ENCODE measurements around the gene MAEA. TPM values are rescaled to one million over a fixed set of nuclear protein-coding genes. Genes with fewer than 3 reads are reported as not detected.
A peak's percentile ranks its signal among the peaks of the same experiment; 100 is the strongest.
"Not testable (repeated sequence)": the region's sequence is repeated elsewhere in the genome, so short reads cannot be mapped to it uniquely, and the experiment has no call there.

Gene MAEA
- total RNA-seq, 2 experiments from 2014 or later = 63.9 to 70.0 TPM

DNA sequence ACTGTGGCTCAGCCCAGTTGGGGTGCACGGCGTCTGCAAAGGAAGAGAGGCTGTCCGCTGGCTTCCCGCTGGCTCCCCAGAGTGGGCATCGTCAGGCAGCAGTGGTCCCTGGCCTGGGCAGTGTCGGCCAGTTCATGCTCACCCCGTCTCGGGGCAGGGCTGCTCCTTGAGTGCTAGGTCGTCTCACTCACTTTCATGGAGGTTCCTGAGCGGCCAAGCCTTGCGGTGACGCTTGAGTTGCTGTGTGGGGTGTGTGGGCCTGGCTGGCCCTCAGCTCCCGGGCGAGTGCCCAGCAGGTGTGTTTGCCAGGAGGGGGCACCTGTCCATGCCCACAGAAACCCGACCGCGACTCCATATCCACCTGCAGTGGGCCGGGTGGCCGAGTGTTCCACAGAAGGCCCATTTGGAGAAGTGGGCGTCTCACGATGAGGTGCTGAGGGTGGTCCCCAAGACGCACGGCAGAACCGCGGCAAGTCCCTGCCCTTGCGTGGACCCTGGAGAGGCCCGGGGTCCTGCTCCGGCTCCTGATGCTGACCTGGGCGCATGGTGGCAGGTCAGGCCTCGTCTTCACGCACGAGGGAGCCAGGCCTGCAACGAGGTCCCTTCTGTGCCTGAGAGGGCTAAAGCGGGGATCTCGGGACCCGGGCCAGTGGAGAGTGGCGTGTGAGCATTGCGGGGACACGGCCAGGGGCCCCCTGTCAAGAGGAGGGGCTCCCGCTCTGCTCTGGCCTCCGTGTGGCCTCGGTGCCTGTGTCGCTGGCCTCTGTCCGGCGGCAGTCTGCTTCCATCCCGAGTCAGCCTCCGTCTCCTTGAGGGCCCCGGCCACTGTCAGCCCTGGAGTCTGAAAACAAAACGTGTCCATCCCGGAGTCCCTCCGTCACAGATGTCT is 38.8 kb downstream of the MAEA start:
- no peak overlapping the region for H3K4me3 Mint-ChIP-seq
- H3K36me3 Mint-ChIP-seq = peaks cover 27% of the 10 kb centered on the region
- CTCF ChIA-PET = interaction anchor here (1.2 kb wide), 1 partner anchor 22 kb away, joined by 3 read pairs; no protein-coding TSS in a partner anchor
- ATAC-seq = no peak
- DNase-seq = no peak
- H3K27me3 Mint-ChIP-seq = no peaks in the 10 kb centered on the region
- H3K27ac Mint-ChIP-seq = no peak overlapping the region
- no peaks in the 10 kb centered on the region for H3K9me3 Mint-ChIP-seq (ENCODE audit: low read depth)
- H3K4me1 Mint-ChIP-seq = peaks cover 29% of the 10 kb centered on the region

DNA sequence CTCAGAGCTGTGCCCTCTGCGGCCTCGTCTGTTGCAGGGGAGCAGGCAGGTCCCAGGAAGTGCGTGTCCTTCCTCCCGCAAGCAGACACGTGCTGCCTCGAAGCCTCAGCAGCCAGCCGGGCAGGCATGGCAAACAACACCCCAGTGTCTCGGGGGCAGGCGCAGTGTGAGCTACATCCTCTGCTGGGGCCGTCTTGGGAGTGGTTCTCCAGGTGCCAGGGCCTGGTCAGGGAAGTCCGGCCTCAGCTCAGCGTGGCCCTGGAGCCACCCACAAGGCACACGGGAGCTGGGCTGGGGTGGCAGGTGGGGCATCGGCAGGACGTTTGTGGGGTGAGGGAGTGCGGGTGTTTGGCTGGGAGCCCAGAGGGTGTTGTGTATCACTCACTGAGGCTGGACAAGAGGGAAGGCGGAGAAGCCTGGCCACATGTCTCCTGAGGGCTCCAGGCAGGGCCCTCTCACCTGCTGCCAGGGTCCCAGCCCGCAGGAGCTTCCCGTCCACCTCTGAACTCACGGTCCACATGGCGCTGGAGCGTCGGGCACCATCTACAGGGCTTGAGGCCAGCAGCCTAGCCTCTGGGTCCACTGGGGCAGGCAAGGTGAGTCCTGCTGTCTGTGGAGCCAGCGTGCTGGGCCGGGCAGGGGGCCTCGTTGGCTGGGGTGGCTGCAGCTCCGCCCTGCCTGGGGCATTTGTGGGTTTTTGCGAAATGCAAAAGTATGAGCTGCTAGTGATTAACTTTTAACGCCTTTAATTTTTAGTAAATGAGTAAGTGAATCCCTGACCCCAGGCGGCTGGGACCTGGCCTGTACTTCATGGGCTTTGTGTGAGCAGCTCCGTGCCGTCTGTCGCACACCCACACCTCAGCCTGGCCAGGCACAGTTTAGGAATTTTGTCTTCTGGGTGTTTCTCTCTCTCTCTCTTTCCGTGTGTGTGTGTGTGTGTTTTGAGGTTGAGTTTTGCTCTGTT is 40.0 kb downstream of the MAEA start:
- H3K27me3 Mint-ChIP-seq = no peaks in the 10 kb centered on the region

DNA sequence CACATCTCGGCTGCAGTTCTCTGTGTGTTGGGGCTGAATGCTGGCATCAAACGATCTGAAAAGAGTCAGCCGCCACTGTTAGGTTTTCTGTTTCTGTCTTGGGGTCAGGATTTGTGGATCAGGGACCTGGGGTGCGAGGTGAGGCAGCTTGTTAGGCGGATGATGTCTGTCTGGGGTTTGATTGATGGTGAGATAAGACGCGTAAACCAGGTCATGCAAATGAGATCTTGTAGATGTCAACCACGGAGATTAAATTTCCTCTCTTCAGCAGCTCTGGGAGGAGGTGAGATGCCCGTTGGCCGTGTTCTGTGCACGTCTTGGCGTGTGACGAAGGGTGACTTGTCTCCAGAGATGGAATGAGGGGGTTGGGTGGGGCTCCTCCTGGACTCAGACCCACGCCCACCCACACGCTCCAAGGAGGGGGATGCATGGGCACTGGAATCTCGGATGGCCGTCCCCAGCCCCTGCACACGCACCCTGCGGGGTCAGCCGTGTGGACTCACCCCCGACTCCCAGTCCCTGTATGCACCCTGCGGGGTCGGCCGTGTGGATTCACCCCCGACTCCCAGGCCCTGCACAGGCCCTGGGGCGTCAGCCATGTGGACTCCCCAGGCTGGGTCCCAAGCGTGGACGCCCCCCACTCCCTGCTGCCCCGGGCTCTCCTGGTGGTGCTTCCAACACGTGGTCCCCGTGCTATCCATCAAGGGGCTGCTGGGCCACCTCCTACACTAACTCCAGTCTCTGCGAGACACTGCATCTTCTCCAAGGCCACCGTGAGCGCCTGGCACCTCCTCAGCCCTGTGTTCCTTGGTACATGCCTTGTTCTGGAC is 41.3 kb downstream of the MAEA start:
- DNase-seq (peak; percentile 72), ATAC-seq (peak; percentile 79)
- CTCF ChIA-PET = interaction anchor here (2.0 kb wide), 1 partner anchor 15 kb away, joined by 11 read pairs; the partner anchor contains the start of gene UVSSA
- H3K27ac Mint-ChIP-seq = peak overlapping the region; percentile 88
- H3K36me3 Mint-ChIP-seq = peaks cover 39% of the 10 kb centered on the region
- H3K4me3 Mint-ChIP-seq = peak overlapping the region; percentile 37
- H3K27me3 Mint-ChIP-seq = no peaks in the 10 kb centered on the region
- peaks cover 40% of the 10 kb centered on the region for H3K4me1 Mint-ChIP-seq
- H3K9me3 Mint-ChIP-seq (ENCODE audit: low read depth) = peaks cover 3% of the 10 kb centered on the region

More for the DNA sequence above, 40.0 kb downstream of the MAEA start:
- DNase-seq = no peak
- CTCF ChIA-PET = interaction anchor here (1.2 to 2.0 kb wide), 2 partner anchors 16 to 21 kb away, joined by 3 to 11 read pairs; partner anchors contain the start of gene UVSSA
- Mint-ChIP-seq H3K9me3 (ENCODE audit: low read depth) (no peaks in the 10 kb centered on the region), H3K4me3 (no peak overlapping the region), H3K27ac (peak overlapping the region; percentile 88), H3K36me3 (peaks cover 32% of the 10 kb centered on the region), H3K4me1 (peaks cover 34% of the 10 kb centered on the region)
- ATAC-seq = peak; percentile 21

DNA sequence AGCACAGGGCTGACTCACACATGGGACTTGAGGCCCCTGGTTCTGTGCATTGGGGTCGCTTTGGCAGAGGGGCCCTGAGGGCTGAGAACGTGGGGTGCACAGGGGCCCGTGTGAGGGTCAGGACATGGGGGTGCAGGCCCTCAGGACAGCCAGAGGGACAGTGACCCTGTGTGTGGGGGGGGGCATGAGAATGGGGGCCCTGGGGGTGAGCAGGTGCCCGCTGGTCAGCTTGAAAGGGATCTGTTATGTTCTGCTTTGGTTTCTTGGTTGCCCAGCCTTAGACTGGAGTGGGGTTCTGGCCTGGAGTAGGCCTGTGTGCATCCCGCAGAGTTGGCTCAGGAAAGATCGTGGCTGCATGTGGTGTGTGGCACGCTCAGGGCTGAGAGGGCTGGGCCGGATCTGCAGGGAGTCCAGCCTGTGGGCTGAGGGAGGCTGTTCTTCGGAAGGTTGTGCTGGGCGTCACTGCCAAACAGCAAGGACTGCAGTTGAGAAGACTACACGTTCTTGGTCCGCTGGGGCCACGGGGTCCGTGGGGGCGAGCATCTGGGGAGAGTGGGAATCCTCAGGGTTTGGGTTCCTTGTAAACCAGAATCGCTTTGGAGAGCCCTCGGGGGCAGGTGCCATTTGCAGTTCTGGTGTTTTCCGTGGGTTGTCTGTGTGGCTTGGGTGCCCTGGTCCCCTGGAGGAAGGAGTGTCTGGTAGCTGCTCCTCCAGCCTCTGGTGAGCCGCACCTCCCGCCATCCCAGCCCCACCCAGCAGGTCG is 42.1 kb downstream of the MAEA start:
- H3K4me1 Mint-ChIP-seq = peaks cover 45% of the 10 kb centered on the region
- H3K27ac Mint-ChIP-seq = no peak overlapping the region
- peaks cover 45% of the 10 kb centered on the region for H3K36me3 Mint-ChIP-seq
- CTCF ChIA-PET = interaction anchor here (0.8 to 1.1 kb wide), 4 partner anchors 14 to 201 kb away, joined by 3 read pairs; no protein-coding TSS in a partner anchor
- no peaks in the 10 kb centered on the region for H3K27me3 Mint-ChIP-seq
- ATAC-seq = no peak
- peaks cover 3% of the 10 kb centered on the region for H3K9me3 Mint-ChIP-seq (ENCODE audit: low read depth)
- no peak for DNase-seq
- H3K4me3 Mint-ChIP-seq = no peak overlapping the region

DNA sequence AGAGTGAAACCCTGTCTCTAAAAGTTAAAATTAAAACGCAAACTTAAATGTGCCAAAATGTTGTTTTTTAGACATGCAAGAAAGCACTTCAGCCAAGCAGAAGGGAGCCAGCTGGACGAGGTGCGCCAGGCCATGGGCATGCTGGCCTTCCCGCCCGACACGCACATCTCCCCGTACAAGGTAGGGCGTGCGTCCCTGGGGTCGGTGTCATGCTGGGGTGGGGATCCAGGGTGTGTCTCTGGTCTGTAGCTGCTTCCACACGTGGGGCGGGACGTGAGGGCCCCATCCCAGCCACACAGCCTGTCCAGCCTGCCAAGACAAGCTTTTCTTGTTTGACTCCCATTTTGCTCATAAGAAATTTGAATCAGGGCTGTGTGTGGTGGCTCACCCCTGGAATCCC is 43.0 kb downstream of the MAEA start:
- no peak overlapping the region for H3K4me3 Mint-ChIP-seq
- CTCF ChIA-PET = interaction anchor here (0.8 to 1.3 kb wide), 6 partner anchors 13 to 297 kb away, joined by 3 to 4 read pairs (median 3); no protein-coding TSS in a partner anchor
- H3K4me1 Mint-ChIP-seq = peaks cover 54% of the 10 kb centered on the region
- H3K36me3 Mint-ChIP-seq = peaks cover 55% of the 10 kb centered on the region
- DNase-seq (no peak), ATAC-seq (no peak)
- H3K27me3 Mint-ChIP-seq = no peaks in the 10 kb centered on the region
- H3K27ac Mint-ChIP-seq = no peak overlapping the region
- peaks cover 3% of the 10 kb centered on the region for H3K9me3 Mint-ChIP-seq (ENCODE audit: low read depth)

DNA sequence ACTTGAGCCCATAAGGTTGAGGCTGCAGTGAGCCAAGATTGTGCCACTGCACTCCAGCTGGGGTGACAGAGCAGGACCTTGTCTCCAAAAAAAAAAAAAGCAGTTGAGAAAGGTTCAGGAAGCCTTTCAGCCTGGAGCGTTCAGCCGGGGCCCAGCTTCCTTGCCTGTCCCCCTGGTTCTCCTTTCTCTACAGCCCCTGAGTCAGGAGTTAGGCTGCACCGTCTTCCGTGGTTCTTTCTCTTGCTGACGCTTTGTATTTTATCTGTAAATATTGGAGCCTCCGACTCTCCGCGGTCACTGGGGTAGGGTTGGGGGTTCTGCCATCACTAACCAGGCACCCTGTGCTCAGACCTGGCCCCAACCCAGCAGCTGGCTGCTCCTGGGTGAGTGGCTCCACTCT is 43.6 kb downstream of the MAEA start:
- CTCF ChIA-PET = interaction anchor here (0.9 to 1.3 kb wide), 3 partner anchors 12 to 296 kb away, joined by 3 to 4 read pairs (median 3); no protein-coding TSS in a partner anchor
- DNase-seq (no peak), ATAC-seq (no peak)
- peaks cover 58% of the 10 kb centered on the region for H3K36me3 Mint-ChIP-seq
- H3K27ac Mint-ChIP-seq = no peak overlapping the region
- peaks cover 3% of the 10 kb centered on the region for H3K9me3 Mint-ChIP-seq (ENCODE audit: low read depth)
- peaks cover 54% of the 10 kb centered on the region for H3K4me1 Mint-ChIP-seq
- H3K27me3 Mint-ChIP-seq = no peaks in the 10 kb centered on the region
- H3K4me3 Mint-ChIP-seq = no peak overlapping the region

DNA sequence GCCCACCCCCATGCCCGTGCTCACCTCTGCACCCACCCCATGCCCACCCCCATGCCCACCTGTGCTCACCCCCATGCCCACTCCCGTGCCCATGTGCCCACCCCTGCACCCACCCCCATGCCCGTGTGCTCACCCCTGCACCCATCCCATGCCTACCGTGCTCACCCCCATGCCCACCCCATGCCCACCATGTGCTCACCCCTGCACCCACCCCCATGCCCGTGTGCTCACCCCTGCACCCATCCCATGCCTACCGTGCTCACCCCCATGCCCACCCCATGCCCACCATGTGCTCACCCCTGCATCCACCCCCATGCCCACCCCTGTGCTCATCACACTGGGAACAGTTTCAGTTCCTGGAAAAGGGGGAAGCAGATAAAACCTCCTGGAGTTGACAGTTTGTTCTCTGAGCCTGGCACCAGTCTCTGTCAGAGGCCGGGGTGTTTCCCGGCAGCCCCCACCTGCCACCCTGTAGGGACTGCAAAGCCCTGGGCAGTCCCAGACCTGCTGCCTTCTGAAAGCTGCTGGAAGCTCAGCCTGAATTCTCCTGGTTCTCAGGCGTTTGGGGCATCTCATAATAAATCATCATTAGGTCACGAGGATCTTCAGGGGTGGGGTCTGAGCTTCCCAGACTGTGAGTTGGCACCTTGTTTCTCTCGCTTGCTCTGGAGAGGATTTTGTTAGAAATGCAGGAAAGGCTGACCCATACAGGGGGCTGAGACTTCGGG is 44.3 kb downstream of the MAEA start:
- CTCF ChIA-PET; H3K4me3 Mint-ChIP-seq; H3K9me3 Mint-ChIP-seq (ENCODE audit: low read depth); H3K27me3 Mint-ChIP-seq; DNase-seq; ATAC-seq; H3K27ac Mint-ChIP-seq: not testable (repeated sequence)
- Mint-ChIP-seq H3K4me1 (peaks cover 52% of the 10 kb centered on the region), H3K36me3 (peaks cover 61% of the 10 kb centered on the region)

DNA sequence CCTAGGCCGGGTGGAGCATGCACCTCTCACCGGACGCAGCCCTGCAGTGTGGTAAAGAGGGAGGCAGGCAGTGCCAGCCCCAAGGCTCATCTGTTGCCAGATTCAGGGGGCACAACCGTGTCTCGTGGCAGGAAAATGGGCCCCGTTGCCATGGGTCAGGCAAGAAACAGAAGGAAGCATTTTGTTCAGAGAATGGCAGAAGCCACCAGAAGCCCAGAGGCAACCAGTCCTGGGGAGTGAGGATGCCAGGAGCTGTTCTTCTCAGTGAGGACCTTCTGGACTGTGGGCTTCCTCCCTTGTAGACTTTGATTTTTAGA is 44.8 kb downstream of the MAEA start:
- CTCF ChIA-PET = no interaction called here
- ATAC-seq = no peak
- Mint-ChIP-seq H3K4me3 (no peak overlapping the region), H3K36me3 (peaks cover 61% of the 10 kb centered on the region), H3K27ac (no peak overlapping the region), H3K27me3 (no peaks in the 10 kb centered on the region), H3K9me3 (ENCODE audit: low read depth) (peaks cover 3% of the 10 kb centered on the region), H3K4me1 (peaks cover 47% of the 10 kb centered on the region)
- DNase-seq = no peak

DNA sequence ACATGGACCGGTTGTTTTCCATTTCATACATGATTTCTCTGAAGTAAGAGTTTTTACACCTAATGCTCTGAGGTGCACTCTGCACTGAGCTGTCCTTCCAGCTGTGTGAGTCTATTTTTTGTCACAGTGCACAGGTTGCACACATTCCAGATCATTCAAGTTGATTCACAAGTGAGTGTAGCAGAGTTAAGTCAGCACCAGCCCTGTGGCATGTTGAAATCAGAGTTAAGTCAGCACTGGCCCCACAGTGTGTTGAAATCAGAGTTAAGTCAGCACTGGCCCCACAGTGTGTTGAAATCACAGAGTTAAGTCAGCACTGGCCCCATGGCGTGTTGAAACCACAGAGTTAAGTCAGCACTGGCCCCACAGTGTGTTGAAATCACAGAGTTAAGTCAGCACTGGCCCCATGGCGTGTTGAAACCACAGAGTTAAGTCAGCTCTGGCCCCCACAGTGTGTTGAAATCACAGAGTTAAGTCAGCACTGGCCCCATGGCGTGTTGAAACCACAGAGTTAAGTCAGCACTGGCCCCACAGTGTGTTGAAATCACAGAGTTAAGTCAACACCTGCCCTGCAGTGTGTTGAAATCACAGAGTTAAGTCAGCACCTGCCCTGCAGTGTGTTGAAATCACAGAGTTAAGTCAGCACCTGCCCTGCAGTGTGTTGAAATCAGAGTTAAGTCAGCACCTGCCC is 45.6 kb downstream of the MAEA start:
- peak overlapping the region; percentile 48 for H3K27ac Mint-ChIP-seq
- peaks cover 39% of the 10 kb centered on the region for H3K4me1 Mint-ChIP-seq
- ATAC-seq; H3K9me3 Mint-ChIP-seq (ENCODE audit: low read depth); H3K4me3 Mint-ChIP-seq; DNase-seq; H3K27me3 Mint-ChIP-seq; CTCF ChIA-PET: not testable (repeated sequence)
- peaks cover 65% of the 10 kb centered on the region for H3K36me3 Mint-ChIP-seq

DNA sequence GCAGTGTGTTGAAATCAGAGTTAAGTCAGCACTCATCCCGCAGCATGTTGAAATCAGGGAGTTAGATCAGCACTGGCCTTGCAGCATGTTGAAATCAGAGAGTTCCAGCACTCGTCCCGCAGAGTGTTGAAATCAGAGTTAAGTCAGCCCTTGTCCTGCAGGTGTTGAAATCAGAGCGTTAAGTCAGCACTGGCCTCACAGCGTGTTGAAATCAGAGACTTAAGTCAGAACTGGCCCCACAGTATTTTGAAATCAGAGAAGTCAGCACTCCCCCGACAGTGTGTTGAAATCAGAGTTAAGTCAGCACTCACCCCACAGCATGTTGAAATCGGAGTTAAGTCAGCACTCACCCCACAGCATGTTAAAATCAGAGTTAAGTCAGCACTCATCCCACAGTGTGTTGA is 46.4 kb downstream of the MAEA start:
- Mint-ChIP-seq H3K27me3 (no peaks in the 10 kb centered on the region), H3K36me3 (peaks cover 68% of the 10 kb centered on the region), H3K4me1 (peaks cover 32% of the 10 kb centered on the region), H3K27ac (no peak overlapping the region), H3K9me3 (ENCODE audit: low read depth) (peaks cover 3% of the 10 kb centered on the region), H3K4me3 (no peak overlapping the region)
- CTCF ChIA-PET = no interaction called here
- ATAC-seq = no peak
- no peak for DNase-seq

DNA sequence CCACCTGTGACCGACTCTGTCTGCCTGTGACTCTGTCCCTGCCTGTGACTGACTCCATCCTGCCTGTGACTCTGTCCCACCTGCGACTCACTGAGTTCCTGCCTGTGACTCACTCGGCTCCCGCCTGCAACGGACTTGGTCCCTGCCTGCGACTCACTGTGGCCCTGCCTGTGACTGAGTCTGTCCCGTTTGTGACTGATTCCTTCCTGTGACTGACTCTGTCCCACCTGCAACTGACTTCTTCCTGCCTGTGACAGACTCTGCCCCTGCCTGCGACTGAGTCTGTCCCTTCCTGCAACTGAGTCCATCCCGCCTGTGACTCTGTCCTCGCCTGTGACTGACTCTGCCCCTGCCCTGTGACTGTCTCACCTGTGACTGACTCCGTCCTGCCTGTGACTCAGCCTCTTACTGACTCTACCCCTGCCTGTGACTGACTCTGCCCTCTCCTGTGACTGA is 47.7 kb downstream of the MAEA start:
- Mint-ChIP-seq H3K4me1 (peaks cover 25% of the 10 kb centered on the region), H3K4me3 (no peak overlapping the region), H3K36me3 (peaks cover 63% of the 10 kb centered on the region), H3K9me3 (ENCODE audit: low read depth) (peaks cover 3% of the 10 kb centered on the region), H3K27ac (peak overlapping the region; percentile 69), H3K27me3 (no peaks in the 10 kb centered on the region)
- CTCF ChIA-PET = no interaction called here
- DNase-seq (peak; percentile 67), ATAC-seq (peak; percentile 70)

All from activated CD8-positive, alpha-beta memory T cell treated with anti-CD3 and anti-CD28 coated beads, Interleukin-2, amount 10 ng/mL, durations not matched to agents 7 days and 5 days (primary cell).